Mucosa of rectum (tissue), 2 donors: ENCODE results near the gene METRN.
"Not testable (repeated sequence)": the region's sequence is repeated elsewhere in the genome, so short reads cannot be mapped to it uniquely, and the experiment has no call there.

Source experiments
- H3K27ac ChIP-seq, 2 donors: one replicate each; pipeline ENCODE4 v1.7.0; 2013; ENCODE audit warnings: inconsistent platforms in 2 of 2, low read depth in 2 of 2, low read length in 2 of 2
- H3K27me3 ChIP-seq, 2 donors: one replicate each; pipeline ENCODE4 v1.7.0; 2013; ENCODE audit warnings: low read length in 2 of 2; ENCODE audit not compliant: control insufficient read depth in 2 of 2, insufficient read depth in 2 of 2
- H3K36me3 ChIP-seq, 2 donors: one replicate each; pipeline ENCODE4 v1.7.0; 2013; ENCODE audit warnings: low read length in 2 of 2; ENCODE audit not compliant: control insufficient read depth in 2 of 2, insufficient read depth in 2 of 2
- H3K4me1 ChIP-seq, 2 donors: one replicate each; pipeline ENCODE4 v1.7.0; 2013; ENCODE audit warnings: low read length in 2 of 2, mild to moderate bottlenecking in 1 of 2; ENCODE audit not compliant: control insufficient read depth in 2 of 2, insufficient read depth in 2 of 2
- H3K4me3 ChIP-seq, 2 donors: one replicate each; pipeline ENCODE4 v1.7.0; 2013; ENCODE audit warnings: low read length in 2 of 2
- H3K9ac ChIP-seq, 2 donors: one replicate each; pipeline ENCODE4 v1.7.0; 2013; ENCODE audit warnings: low read length in 2 of 2, low read depth in 1 of 2, mild to moderate bottlenecking in 1 of 2
- H3K9me3 ChIP-seq, 2 donors: one replicate each; pipeline ENCODE4 v1.7.0; 2013; ENCODE audit warnings: low read length in 2 of 2; ENCODE audit not compliant: control insufficient read depth in 2 of 2
- donor health status: healthy.
- donor health status: Normal muscosa, but diverticular disease.

The METRN gene

GRCh38 chr16:740764-741505 lies 26.0 kb downstream of the METRN start, which contains the start of gene CIAO3:
Gene CIAO3 (minus strand): TSS chr16:740997. CDS start chr16:740985, 12 bp downstream.
- no peaks in the 10 kb centered on the region for H3K27me3 ChIP-seq
- H3K27ac ChIP-seq = peak within 1 kb of the TSS; percentile 82 to 88
- peaks cover 8 to 9% of the 10 kb centered on the region in 2 donors for H3K4me1 ChIP-seq
- peak within 1 kb of the TSS; percentile 80 to 86 for H3K4me3 ChIP-seq
- no peaks in the 10 kb centered on the region for H3K9me3 ChIP-seq
- H3K36me3 ChIP-seq = peaks cover 8 to 18% of the 10 kb centered on the region in 2 donors
- peak within 1 kb of the TSS; percentile 76 to 89 for H3K9ac ChIP-seq

GRCh38 chr16:741986-742629 lies 27.2 kb downstream of the METRN start:
- H3K4me3 ChIP-seq = no peak overlapping the region
- no peak overlapping the region for H3K9ac ChIP-seq
- H3K36me3 ChIP-seq = peaks cover 5 to 8% of the 10 kb centered on the region in 2 donors
- H3K4me1 ChIP-seq = peaks cover 8 to 9% of the 10 kb centered on the region in 2 donors
- H3K27me3 ChIP-seq = no peaks in the 10 kb centered on the region
- H3K27ac ChIP-seq = no peak overlapping the region
- no peaks in the 10 kb centered on the region for H3K9me3 ChIP-seq

GRCh38 chr16:742894-743293 lies 28.0 kb downstream of the METRN start:
- not testable (repeated sequence) for H3K27me3 ChIP-seq, H3K9ac ChIP-seq, H3K4me3 ChIP-seq, H3K36me3 ChIP-seq, H3K4me1 ChIP-seq, H3K27ac ChIP-seq, H3K9me3 ChIP-seq

- Histone ChIP-seq H3K4me1 (peaks cover 8 to 9% of the 10 kb centered on the region in 2 donors), H3K27ac (no peak overlapping the region), H3K27me3 (no peaks in the 10 kb centered on the region), H3K9ac (no peak overlapping the region), H3K4me3 (no peak overlapping the region), H3K9me3 (no peaks in the 10 kb centered on the region), H3K36me3 (no peaks in the 10 kb centered on the region)
Observed at GRCh38 chr16:743794-744500, 29.0 kb downstream of the METRN start.

GRCh38 chr16:745739-746138 lies 30.8 kb downstream of the METRN start:
- Histone ChIP-seq H3K27ac (no peak overlapping the region), H3K4me3 (no peak overlapping the region), H3K36me3 (no peaks in the 10 kb centered on the region), H3K27me3 (no peaks in the 10 kb centered on the region), H3K4me1 (peaks cover 0 to 3% of the 10 kb centered on the region in 2 donors), H3K9ac (no peak overlapping the region), H3K9me3 (no peaks in the 10 kb centered on the region)

- H3K4me3 ChIP-seq = no peak overlapping the region
- no peak overlapping the region for H3K9ac ChIP-seq
- no peaks in the 10 kb centered on the region for H3K9me3 ChIP-seq
- no peak overlapping the region for H3K27ac ChIP-seq
- H3K36me3 ChIP-seq = no peaks in the 10 kb centered on the region
- no peaks in the 10 kb centered on the region for H3K4me1 ChIP-seq
- no peaks in the 10 kb centered on the region for H3K27me3 ChIP-seq
Observed at GRCh38 chr16:746637-747036, 31.7 kb downstream of the METRN start.

GRCh38 chr16:747978-748746 lies 33.2 kb downstream of the METRN start:
- Histone ChIP-seq H3K9me3 (no peaks in the 10 kb centered on the region), H3K4me3 (no peak overlapping the region), H3K27me3 (peaks cover 5 to 6% of the 10 kb centered on the region in 2 donors)

GRCh38 chr16:749010-749409 lies 34.1 kb downstream of the METRN start:
- Histone ChIP-seq H3K36me3 (no peaks in the 10 kb centered on the region), H3K4me3 (no peak overlapping the region), H3K9me3 (no peaks in the 10 kb centered on the region), H3K9ac (no peak overlapping the region), H3K27ac (no peak overlapping the region), H3K4me1 (no peaks in the 10 kb centered on the region), H3K27me3 (peaks cover 10% of the 10 kb centered on the region in 2 donors)

More at GRCh38 chr16:747978-748746, 33.2 kb downstream of the METRN start:
- H3K27ac ChIP-seq = no peak overlapping the region
- no peak overlapping the region for H3K9ac ChIP-seq
- H3K36me3 ChIP-seq = no peaks in the 10 kb centered on the region
- H3K4me1 ChIP-seq = no peaks in the 10 kb centered on the region

GRCh38 chr16:750485-750884 lies 35.6 kb downstream of the METRN start:
- Histone ChIP-seq H3K4me1 (no peaks in the 10 kb centered on the region), H3K36me3 (no peaks in the 10 kb centered on the region), H3K9me3 (no peaks in the 10 kb centered on the region), H3K27ac (no peak overlapping the region), H3K27me3 (peaks cover 10 to 12% of the 10 kb centered on the region in 2 donors), H3K4me3 (no peak overlapping the region), H3K9ac (no peak overlapping the region)
